HL-60 (cell line): ENCODE results near the gene ALG12.

ENCODE experiments used
- DNase-seq, 2 experiments: peaks; one replicate each; pipeline ENCODE4 v3.0.0-alpha.2; 2010 to 2020; ENCODE audit warnings: low read depth in 1 of 2, low spot score in 1 of 2
- H3K27ac ChIP-seq: fragments of 250-450 bp; sonication (Bioruptor Pico); replicated peaks from 2 replicates; pipeline ENCODE4 v1.5.1; 2020; ENCODE audit warnings: mild to moderate bottlenecking, moderate library complexity
- H3K27me3 ChIP-seq: fragments of 250-450 bp; sonication (Bioruptor Pico); 2 replicates; pipeline ENCODE4 v1.5.1; 2021; ENCODE audit warnings: mild to moderate bottlenecking, moderate library complexity; ENCODE audit not compliant: insufficient read depth, poor library complexity, severe bottlenecking
- H3K4me3 ChIP-seq: replicated peaks from 2 replicates; pipeline ENCODE4 v1.5.1; 2011; ENCODE audit warnings: mild to moderate bottlenecking, control low read depth, low read length; ENCODE audit not compliant: insufficient read depth
- GABPA ChIP-seq: IDR thresholded peaks from 2 replicates; pipeline ENCODE4 v1.6.1; 2012; ENCODE audit warnings: low read depth
- POLR2AphosphoS5 ChIP-seq: IDR thresholded peaks from 2 replicates; pipeline ENCODE4 v1.6.1; 2012; ENCODE audit warnings: low read depth
- SPI1 ChIP-seq: IDR thresholded peaks from 2 replicates; pipeline ENCODE4 v1.6.1; 2012; ENCODE audit warnings: low read depth, mild to moderate bottlenecking, borderline replicate concordance
- TF ChIP-seq, protein P1 (sequence below): IDR thresholded peaks from 2 replicates; pipeline ENCODE4 v1.6.1; 2012; ENCODE audit warnings: low read depth; ENCODE audit not compliant: insufficient replicate concordance
- TF ChIP-seq, protein P2 (sequence below): IDR thresholded peaks from one replicate; pipeline ENCODE4 v1.5.1; 2011; ENCODE audit warnings: low read length, control low read depth, inconsistent platforms; ENCODE audit not compliant: insufficient read depth

Gene ALG12

DNA sequence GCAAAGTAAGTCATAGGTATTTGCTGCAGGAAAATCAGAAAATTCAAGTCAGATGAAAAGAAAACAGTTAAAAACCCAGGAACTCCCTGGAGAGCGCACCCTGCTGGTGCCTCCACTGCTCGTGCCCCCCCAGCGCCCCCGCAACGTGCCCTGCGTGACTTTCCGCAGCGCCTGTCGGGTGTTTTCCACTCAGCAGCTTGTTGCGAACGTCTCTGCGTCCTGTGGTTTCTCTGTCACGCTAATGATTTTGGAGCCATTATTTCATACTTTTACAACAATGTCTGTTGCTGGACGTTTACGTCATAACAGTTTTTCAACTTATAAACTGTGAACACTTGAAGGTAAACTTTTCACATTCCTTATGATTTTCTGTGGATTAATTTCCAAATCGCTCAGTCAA lies 5.2 kb upstream of the ALG12 start:
- no peaks in the 10 kb centered on the region for H3K27me3 ChIP-seq
- H3K27ac ChIP-seq, result peak overlapping the region; percentile 74
- DNase-seq, result peak in 1 of 2 experiments; percentile 87
- TF ChIP-seq, protein P1, sequence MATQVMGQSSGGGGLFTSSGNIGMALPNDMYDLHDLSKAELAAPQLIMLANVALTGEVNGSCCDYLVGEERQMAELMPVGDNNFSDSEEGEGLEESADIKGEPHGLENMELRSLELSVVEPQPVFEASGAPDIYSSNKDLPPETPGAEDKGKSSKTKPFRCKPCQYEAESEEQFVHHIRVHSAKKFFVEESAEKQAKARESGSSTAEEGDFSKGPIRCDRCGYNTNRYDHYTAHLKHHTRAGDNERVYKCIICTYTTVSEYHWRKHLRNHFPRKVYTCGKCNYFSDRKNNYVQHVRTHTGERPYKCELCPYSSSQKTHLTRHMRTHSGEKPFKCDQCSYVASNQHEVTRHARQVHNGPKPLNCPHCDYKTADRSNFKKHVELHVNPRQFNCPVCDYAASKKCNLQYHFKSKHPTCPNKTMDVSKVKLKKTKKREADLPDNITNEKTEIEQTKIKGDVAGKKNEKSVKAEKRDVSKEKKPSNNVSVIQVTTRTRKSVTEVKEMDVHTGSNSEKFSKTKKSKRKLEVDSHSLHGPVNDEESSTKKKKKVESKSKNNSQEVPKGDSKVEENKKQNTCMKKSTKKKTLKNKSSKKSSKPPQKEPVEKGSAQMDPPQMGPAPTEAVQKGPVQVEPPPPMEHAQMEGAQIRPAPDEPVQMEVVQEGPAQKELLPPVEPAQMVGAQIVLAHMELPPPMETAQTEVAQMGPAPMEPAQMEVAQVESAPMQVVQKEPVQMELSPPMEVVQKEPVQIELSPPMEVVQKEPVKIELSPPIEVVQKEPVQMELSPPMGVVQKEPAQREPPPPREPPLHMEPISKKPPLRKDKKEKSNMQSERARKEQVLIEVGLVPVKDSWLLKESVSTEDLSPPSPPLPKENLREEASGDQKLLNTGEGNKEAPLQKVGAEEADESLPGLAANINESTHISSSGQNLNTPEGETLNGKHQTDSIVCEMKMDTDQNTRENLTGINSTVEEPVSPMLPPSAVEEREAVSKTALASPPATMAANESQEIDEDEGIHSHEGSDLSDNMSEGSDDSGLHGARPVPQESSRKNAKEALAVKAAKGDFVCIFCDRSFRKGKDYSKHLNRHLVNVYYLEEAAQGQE, result no peak
- 0 out of 2 replicates have a peak, but pooled peaks have one; percentile 27 for TF ChIP-seq POLR2AphosphoS5
- no peak for TF ChIP-seq SPI1
- TF ChIP-seq, protein P2, sequence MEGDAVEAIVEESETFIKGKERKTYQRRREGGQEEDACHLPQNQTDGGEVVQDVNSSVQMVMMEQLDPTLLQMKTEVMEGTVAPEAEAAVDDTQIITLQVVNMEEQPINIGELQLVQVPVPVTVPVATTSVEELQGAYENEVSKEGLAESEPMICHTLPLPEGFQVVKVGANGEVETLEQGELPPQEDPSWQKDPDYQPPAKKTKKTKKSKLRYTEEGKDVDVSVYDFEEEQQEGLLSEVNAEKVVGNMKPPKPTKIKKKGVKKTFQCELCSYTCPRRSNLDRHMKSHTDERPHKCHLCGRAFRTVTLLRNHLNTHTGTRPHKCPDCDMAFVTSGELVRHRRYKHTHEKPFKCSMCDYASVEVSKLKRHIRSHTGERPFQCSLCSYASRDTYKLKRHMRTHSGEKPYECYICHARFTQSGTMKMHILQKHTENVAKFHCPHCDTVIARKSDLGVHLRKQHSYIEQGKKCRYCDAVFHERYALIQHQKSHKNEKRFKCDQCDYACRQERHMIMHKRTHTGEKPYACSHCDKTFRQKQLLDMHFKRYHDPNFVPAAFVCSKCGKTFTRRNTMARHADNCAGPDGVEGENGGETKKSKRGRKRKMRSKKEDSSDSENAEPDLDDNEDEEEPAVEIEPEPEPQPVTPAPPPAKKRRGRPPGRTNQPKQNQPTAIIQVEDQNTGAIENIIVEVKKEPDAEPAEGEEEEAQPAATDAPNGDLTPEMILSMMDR, result no peak
- H3K4me3 ChIP-seq, result no peak overlapping the region

DNA sequence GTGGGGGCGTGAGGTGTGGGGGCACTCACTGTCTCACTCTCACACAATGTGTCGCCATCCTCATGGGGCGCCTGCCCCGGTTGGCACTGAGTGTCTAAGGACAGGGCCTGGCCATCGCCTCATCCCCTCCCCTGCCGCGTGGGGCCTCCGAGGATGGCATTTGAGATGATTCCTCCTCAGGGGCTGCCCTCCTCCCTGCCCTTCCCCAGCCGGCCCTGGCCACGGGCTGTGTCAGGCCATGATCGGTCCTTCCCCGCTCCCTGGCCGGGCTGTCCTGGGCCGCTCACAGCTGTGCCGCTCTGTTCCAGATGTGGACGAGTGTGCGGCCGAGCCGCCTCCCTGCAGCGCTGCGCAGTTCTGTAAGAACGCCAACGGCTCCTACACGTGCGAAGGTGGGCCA lies 4.7 kb upstream of the ALG12 start:
- no peak for DNase-seq
- Histone ChIP-seq H3K4me3 (no peak overlapping the region), H3K27me3 (no peaks in the 10 kb centered on the region), H3K27ac (peak overlapping the region; percentile 74)
- no peak for TF ChIP-seq GABPA
- no peak for TF ChIP-seq SPI1
- TF ChIP-seq, protein P2, result no peak
- no peak for TF ChIP-seq POLR2AphosphoS5
- TF ChIP-seq, protein P1, result no peak

DNA sequence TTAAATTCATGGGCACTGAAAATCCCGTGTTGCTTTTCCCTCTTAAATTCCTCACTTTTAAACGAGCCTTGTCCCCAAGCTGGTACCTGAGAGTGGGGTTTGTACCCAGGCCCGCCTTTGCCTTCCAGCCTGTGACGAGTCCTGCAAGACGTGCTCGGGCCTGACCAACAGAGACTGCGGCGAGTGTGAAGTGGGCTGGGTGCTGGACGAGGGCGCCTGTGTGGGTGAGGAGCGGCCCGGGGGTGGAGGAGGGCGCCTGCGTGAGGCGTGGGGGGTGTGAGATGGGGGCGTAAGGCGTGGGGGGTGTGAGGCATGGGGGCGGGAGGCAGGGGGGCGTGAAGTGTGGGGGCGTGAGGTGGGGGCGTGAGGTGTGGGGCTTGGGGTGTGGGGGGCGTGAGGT lies 4.2 kb upstream of the ALG12 start:
- no peak for DNase-seq
- H3K27me3 ChIP-seq, result no peaks in the 10 kb centered on the region
- H3K27ac ChIP-seq, result no peak overlapping the region; the same call in 1 of the 2 replicates
- TF ChIP-seq, protein P2, result no peak
- TF ChIP-seq POLR2AphosphoS5, result no peak
- TF ChIP-seq SPI1, result no peak
- no peak for TF ChIP-seq GABPA
- TF ChIP-seq, protein P1, result no peak
- no peak overlapping the region for H3K4me3 ChIP-seq
